Mucosa of gallbladder (tissue), 1 donor: ENCODE data around the gene SEPTIN8. TPM values are rescaled to one million over a fixed set of nuclear protein-coding genes. Genes with fewer than 3 reads are reported as not detected.
A peak's percentile ranks its signal among the peaks of the same experiment; 100 is the strongest.
"Not testable (repeated sequence)": the region's sequence is repeated elsewhere in the genome, so short reads cannot be mapped to it uniquely, and the experiment has no call there.

ENCODE experiments used
- DNase-seq: peaks from one replicate; pipeline ENCODE4 v3.0.0-alpha.2; 2020; ENCODE audit warnings: low spot score
- total RNA-seq: library from RNA; stranded (reverse); gene quantifications from one replicate; pipeline ENCODE4 v1.2.1, GENCODE V29; 2021
- donor health status: DM: no; HTN: no; CAD: no.

The SEPTIN8 gene
- total RNA-seq, 1 donor from 2014 or later: 63.9 TPM

GRCh38 chr5:132812781-132813598 is 36.0 kb upstream of the SEPTIN8 start, which contains the start of gene SOWAHA:
SOWAHA (plus strand) TSS chr5:132813302; CDS start chr5:132813622, 320 bp downstream.
- DNase-seq: no peak

GRCh38 chr5:132812123-132812765 is 35.2 kb upstream of the SEPTIN8 start:
- DNase-seq: no peak

GRCh38 chr5:132810605-132811004 is 33.6 kb upstream of the SEPTIN8 start:
- DNase-seq: no peak

GRCh38 chr5:132808866-132809265 is 31.8 kb upstream of the SEPTIN8 start:
- DNase-seq: no peak

- DNase-seq: no peak
Measured at GRCh38 chr5:132808448-132808847, 31.4 kb upstream of the SEPTIN8 start.

GRCh38 chr5:132807163-132807838 is 30.3 kb upstream of the SEPTIN8 start:
- peak; percentile 87 for DNase-seq

GRCh38 chr5:132806804-132807162 is 29.7 kb upstream of the SEPTIN8 start:
- DNase-seq: not testable (repeated sequence)

- DNase-seq: not testable (repeated sequence)
Measured at GRCh38 chr5:132805872-132806271, 28.8 kb upstream of the SEPTIN8 start.

GRCh38 chr5:132804219-132804618 is 27.2 kb upstream of the SEPTIN8 start:
- DNase-seq: not testable (repeated sequence)

GRCh38 chr5:132802685-132803066 is 25.6 kb upstream of the SEPTIN8 start:
- not testable (repeated sequence) for DNase-seq

- DNase-seq: no peak
Measured at GRCh38 chr5:132802044-132802684, 25.1 kb upstream of the SEPTIN8 start.

GRCh38 chr5:132800545-132800944 is 23.5 kb upstream of the SEPTIN8 start:
- no peak for DNase-seq

GRCh38 chr5:132799392-132799791 is 22.4 kb upstream of the SEPTIN8 start:
- no peak for DNase-seq

- DNase-seq: no peak
Measured at GRCh38 chr5:132797651-132798050, 20.6 kb upstream of the SEPTIN8 start.

- DNase-seq: no peak
Measured at GRCh38 chr5:132791026-132791425, 14.0 kb upstream of the SEPTIN8 start.

- peak; percentile 57 for DNase-seq
Measured at GRCh38 chr5:132790201-132790865, 13.3 kb upstream of the SEPTIN8 start.

GRCh38 chr5:132788990-132789886 is 12.2 kb upstream of the SEPTIN8 start:
- no peak for DNase-seq

GRCh38 chr5:132788508-132788907 is 11.5 kb upstream of the SEPTIN8 start:
- no peak for DNase-seq

- DNase-seq: no peak
Measured at GRCh38 chr5:132787076-132787475, 10.0 kb upstream of the SEPTIN8 start.

GRCh38 chr5:132785864-132786263 is 8.8 kb upstream of the SEPTIN8 start:
- DNase-seq: no peak
